ENCODE results near the gene SH2D2A.

Gene SH2D2A

DNA sequence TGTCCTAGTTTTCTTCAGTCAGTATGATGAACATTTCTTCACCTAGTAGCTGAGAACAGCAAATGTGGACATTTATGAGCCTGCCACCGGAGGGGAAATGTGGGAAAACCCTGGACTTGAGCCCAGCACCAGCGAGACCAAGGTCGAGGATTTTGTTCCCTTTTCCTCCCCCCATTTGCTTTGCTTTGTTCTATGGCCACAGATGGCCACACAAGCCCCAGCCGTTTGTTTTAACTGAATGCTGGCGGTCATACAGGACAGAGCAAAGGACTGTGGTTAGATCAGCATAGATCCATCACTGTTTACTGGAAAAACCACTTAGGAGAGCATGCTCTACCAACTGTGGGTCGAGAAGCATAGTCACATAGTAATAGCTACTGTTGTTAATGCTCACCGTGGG, 20.9 kb downstream of the SH2D2A start:
- no peak for DNase-seq
- TF ChIP-seq, protein P1, sequence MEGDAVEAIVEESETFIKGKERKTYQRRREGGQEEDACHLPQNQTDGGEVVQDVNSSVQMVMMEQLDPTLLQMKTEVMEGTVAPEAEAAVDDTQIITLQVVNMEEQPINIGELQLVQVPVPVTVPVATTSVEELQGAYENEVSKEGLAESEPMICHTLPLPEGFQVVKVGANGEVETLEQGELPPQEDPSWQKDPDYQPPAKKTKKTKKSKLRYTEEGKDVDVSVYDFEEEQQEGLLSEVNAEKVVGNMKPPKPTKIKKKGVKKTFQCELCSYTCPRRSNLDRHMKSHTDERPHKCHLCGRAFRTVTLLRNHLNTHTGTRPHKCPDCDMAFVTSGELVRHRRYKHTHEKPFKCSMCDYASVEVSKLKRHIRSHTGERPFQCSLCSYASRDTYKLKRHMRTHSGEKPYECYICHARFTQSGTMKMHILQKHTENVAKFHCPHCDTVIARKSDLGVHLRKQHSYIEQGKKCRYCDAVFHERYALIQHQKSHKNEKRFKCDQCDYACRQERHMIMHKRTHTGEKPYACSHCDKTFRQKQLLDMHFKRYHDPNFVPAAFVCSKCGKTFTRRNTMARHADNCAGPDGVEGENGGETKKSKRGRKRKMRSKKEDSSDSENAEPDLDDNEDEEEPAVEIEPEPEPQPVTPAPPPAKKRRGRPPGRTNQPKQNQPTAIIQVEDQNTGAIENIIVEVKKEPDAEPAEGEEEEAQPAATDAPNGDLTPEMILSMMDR (IDR thresholded peaks at IDR 0.05; ENCODE audit: low read depth, low read length) = no peak
- H3K36me3 ChIP-seq = peaks cover 100% of the 10 kb centered on the region
- H3K9me3 ChIP-seq (ENCODE audit: severe bottlenecking) = no peaks in the 10 kb centered on the region
- peak overlapping the region; percentile 47 for H3K27ac ChIP-seq
- no peaks in the 10 kb centered on the region for H3K27me3 ChIP-seq (ENCODE audit: insufficient read depth, low read depth, severe bottlenecking)
- H3K4me3 ChIP-seq (ENCODE audit: low read depth, low read length) = no peak overlapping the region

DNA sequence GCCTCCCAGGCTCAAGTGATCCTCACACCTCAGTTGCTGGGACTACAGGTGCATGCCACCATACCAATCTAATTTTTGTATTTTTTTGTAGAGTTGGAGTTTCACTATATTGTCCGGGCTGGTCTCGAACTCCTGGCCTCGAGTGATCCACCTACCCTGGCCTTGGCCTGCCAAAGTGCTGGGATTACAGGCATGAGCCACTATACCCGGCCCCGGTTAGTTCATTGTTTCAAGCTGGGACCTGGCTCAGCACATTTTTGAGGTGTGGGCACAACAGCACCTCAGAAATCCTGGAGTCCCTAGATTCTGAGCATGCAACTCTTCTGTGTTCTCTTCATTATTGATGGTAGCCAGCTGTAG, 21.3 kb downstream of the SH2D2A start:
- Histone ChIP-seq H3K27ac (peak overlapping the region; percentile 47), H3K36me3 (peaks cover 100% of the 10 kb centered on the region), H3K9me3 (ENCODE audit: severe bottlenecking) (no peaks in the 10 kb centered on the region), H3K4me3 (ENCODE audit: low read depth, low read length) (no peak overlapping the region), H3K27me3 (ENCODE audit: insufficient read depth, low read depth, severe bottlenecking) (no peaks in the 10 kb centered on the region)
- no peak for DNase-seq
- TF ChIP-seq, protein P1 (IDR thresholded peaks at IDR 0.05; ENCODE audit: low read depth, low read length) = no peak

DNA sequence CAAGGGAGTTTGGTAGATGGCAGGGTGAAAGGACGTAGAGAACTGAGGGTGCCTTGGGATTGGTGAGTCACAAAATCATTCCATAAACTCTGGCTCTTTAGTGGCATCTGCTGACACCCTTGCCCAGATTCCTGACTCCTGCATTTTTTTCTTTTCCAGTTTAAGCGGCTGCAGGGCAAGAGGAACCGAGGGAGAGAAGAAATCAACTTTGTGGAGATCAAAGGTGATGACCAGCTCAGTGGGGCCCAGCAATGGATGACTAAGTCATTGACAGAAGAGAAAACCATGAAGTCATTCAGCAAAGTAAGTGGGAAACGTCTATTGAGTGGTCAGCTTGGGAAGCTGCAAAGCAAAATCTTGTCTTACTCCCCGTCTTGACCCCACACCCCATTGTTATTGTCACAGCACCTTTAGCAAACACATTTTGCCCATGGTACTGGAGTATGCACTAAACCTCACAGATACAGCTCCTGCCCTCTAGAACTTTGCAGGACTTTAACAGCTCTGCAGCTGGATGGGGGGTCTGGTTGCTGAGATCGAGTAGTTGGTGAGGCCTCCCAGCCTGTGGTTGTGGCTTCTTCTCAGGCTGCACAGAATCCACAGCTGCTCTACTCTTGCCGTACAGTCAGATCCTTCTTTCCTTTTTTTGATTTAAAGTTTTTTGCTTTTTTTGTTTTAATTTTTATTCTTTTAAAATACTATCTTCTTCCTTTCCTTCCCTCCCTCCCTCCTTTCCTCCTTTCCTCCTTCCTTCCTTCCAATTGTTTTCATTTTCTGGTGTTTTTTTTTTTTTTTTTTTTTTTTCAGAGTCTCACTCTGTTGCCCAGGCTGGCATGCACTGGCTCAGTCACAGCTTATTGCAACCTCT, 21.9 kb downstream of the SH2D2A start:
- H3K36me3 ChIP-seq = peaks cover 100% of the 10 kb centered on the region

DNA sequence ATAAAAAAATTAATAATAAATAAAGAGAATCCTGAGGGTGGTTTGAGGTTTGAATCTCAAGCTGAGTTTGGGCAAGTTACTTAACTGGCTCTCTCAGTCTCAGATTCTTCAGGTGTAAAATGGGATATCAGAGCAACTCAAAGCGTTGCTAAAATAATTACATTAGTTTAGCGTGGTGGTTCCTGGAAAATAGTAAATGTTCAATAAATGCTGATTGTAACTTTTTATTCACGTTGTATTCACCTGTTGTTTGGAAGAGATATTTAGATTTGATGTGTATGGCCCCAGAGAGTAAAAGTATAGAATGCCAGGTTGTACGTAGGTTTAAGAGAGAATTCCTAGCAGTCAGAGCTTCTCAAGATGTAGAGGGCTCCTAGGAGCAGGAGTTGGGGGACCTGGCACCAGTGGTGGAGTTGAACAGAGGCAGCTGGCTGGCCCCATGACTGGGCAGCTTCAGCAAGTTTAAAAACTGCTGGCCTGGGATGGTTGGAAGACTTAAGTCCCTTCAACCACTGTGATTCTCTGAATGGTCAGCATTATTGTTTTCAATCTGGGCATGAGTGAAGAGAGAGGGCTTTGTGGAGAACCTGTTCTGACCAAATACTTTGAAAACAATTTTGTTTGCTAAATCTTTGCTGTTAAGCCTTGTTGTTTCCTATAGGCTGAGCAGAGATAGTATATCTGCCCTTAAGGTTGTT, 26.9 kb downstream of the SH2D2A start:
- no peak overlapping the region for H3K4me3 ChIP-seq (ENCODE audit: low read depth, low read length)
- TF ChIP-seq, protein P1 (IDR thresholded peaks at IDR 0.05; ENCODE audit: low read depth, low read length) = no peak
- H3K27me3 ChIP-seq (ENCODE audit: insufficient read depth, low read depth, severe bottlenecking) = no peaks in the 10 kb centered on the region
- no peaks in the 10 kb centered on the region for H3K9me3 ChIP-seq (ENCODE audit: severe bottlenecking)
- H3K36me3 ChIP-seq = peaks cover 84% of the 10 kb centered on the region
- H3K27ac ChIP-seq = no peak overlapping the region
- no peak for DNase-seq

More for the DNA sequence above, 21.9 kb downstream of the SH2D2A start:
- no peak overlapping the region for H3K27ac ChIP-seq
- no peak overlapping the region for H3K4me3 ChIP-seq (ENCODE audit: low read depth, low read length)
- H3K27me3 ChIP-seq (ENCODE audit: insufficient read depth, low read depth, severe bottlenecking) = no peaks in the 10 kb centered on the region
- no peak for DNase-seq
- TF ChIP-seq, protein P1 (IDR thresholded peaks at IDR 0.05; ENCODE audit: low read depth, low read length) = no peak
- no peaks in the 10 kb centered on the region for H3K9me3 ChIP-seq (ENCODE audit: severe bottlenecking)

DNA sequence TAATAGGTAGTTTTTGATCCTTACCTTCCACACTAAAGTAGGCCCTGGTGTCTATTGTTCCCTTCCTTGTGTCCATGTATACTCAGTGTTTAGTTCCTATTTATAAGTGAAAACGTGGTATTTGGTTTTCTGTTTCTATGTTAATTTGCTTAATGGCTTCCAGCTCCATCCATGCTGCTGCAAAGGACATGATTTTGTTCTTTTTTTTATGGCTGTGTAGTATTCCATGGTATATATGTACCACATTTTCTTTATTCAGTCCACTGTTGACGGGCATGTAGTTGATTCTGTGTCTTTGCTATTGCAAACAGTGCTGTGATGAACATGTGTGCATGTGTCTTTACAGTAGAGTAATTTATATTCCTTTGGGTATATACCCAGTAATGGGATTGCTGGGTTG, 28.5 kb downstream of the SH2D2A start:
- Histone ChIP-seq H3K9me3 (ENCODE audit: severe bottlenecking) (no peaks in the 10 kb centered on the region), H3K4me3 (ENCODE audit: low read depth, low read length) (no peak overlapping the region), H3K27ac (no peak overlapping the region), H3K36me3 (peaks cover 84% of the 10 kb centered on the region), H3K27me3 (ENCODE audit: insufficient read depth, low read depth, severe bottlenecking) (no peaks in the 10 kb centered on the region)
- TF ChIP-seq, protein P1 (IDR thresholded peaks at IDR 0.05; ENCODE audit: low read depth, low read length) = no peak
- DNase-seq = no peak

Data from WERI-Rb-1 (cell line).